Activated T-cell treated with anti-CD3 and anti-CD28 coated beads for 1 hour (primary cell): ENCODE measurements around the gene RAP1A.
"Not testable (repeated sequence)": the region's sequence is repeated elsewhere in the genome, so short reads cannot be mapped to it uniquely, and the experiment has no call there.

Experiments
- DNase-seq: peaks from one replicate; pipeline ENCODE4 v3.0.0-alpha.2; 2020; ENCODE audit warnings: low read depth

RAP1A gene

DNA sequence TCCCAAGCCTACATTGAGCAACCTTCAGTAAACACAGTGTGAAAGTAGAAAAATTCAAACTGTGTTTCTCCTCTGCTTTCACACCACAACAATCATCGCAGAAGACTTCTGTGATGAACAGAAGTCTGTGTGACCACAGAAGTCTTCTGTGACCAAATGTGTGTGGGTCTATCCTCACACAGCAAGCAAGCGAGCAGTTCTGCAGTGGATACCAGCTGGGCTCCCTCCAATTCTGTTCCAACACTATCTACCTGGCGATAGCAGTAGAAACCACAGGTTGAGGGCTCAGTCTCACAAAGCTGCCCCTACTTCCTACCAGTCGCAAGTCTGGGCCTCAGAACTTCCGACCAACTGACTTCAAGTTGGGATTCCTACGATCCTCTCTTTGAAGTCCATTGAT lies 21.0 kb upstream of the RAP1A start:
- no peak for DNase-seq

DNA sequence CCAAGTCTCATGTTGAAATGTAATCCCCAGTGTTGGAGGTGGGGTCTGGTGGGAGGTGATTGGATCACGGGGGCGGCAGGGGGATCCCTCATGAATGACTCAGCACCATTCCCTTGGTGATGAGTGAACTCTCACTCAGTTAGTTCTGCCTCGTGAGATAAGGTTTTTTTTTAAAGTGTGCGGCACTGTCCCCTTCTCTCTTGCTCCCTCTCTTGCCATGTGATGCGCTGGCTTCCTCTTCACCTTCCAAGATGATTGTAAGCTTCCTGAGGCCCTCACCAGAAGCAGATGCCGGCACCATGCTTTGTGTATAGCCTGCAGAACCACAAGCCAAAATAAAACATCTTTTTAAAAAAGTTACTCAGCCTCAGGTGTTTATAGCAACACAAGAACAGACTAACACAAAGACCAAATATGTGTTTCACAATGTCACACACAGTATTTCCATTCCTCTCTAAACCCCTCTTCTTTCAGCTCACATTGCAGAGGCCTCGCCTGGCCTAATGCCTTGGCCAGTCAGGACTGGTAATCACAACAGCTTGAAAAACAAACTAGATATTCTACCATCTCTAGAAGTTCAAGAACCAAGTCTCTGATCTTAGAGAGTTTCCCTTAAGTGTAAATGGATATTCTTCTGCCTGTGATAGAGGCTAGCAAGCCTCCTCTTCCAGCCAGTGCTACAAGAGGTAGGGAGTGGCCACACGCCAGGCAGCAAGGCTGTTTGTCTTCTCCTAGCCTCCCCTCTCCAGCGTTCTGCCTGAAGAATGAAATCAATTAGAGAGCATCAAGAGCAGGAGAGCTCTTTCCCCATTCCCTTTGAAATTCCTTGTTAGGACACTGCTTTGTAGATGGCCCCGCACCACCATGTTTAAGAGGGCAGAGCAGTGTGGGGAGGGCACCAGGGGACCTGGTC lies 19.6 kb upstream of the RAP1A start:
- no peak for DNase-seq

GRCh38 chr1:111600886-111601386 lies 18.7 kb upstream of the RAP1A start:
- DNase-seq = no peak

DNA sequence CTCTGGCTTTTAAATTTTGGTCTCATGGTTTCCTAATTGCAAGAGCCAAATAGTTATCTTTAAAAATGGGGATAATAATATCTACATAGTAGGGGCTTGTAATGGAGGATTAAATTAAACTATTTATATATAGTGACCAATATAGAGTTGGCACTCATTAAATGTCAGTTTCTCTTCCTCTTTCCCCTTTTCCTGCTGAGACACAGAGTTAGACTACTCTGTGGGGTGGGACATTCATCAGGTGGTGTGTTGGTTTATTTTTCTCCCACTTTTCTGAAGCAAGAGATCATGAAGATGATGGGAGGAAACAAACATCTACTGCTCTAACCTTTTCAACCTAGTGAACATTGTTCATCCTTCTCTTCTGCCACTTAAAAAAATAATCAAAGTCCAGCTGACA lies 17.3 kb upstream of the RAP1A start:
- no peak for DNase-seq

DNA sequence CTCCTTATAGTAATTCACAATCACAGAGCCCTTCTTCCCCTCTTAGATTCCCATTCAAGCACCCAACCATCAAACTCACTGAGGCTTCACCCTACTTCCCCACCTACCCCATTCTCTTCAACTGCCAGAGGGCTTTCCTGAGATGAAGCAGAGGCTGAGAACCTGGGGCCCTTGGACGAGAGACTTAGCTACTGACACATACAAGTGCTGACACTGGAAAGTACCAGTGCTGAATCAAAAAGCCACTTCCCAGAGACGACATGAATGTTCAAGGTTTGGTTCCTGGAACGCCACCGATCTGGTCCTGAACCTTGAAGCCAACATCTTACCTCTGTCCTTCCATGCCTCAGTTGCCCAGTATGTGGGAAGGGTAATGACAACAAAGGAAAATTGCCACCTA lies 16.6 kb upstream of the RAP1A start:
- DNase-seq = no peak

- peak; percentile 62 for DNase-seq
Measured at GRCh38 chr1:111603979-111604378, 15.6 kb upstream of the RAP1A start.

DNA sequence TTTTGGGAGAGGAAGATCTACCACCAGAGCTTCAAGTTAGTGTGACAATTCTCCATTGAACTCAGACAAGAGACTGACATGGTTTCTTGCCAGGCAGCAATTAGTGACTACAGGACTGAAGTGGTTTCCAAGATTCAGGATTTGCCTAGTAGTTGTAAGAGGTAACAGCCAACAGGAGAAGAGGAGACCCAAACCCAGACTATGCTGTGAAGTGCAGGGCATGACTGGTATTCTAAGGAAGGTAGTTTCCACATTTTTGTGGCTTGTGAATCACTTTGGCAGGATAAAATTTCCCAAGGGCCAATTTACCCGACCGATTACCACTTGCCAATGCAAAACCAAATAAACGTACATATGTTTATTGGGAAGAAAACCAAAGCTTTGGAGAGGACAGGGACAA lies 14.7 kb upstream of the RAP1A start:
- no peak for DNase-seq

DNA sequence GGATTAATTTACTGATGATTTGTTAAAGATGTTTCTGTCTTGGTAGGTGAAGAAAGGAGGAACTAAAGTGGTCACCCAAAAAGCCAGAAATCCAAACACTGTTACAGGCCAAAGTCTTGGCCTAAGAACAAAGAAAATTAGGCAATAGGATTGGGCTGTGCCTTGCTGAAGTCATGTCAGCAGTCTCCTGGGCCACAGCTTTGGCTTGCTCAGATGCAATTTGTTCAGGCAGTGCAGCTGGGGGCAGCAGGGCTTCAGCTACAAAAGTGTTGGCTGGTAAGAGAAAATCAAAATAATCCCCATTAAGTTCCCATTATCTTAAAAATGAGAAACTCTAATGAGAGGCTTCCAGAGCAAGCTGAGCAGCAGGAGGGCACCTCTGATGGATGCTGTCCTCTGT lies 14.0 kb upstream of the RAP1A start:
- DNase-seq = no peak

DNA sequence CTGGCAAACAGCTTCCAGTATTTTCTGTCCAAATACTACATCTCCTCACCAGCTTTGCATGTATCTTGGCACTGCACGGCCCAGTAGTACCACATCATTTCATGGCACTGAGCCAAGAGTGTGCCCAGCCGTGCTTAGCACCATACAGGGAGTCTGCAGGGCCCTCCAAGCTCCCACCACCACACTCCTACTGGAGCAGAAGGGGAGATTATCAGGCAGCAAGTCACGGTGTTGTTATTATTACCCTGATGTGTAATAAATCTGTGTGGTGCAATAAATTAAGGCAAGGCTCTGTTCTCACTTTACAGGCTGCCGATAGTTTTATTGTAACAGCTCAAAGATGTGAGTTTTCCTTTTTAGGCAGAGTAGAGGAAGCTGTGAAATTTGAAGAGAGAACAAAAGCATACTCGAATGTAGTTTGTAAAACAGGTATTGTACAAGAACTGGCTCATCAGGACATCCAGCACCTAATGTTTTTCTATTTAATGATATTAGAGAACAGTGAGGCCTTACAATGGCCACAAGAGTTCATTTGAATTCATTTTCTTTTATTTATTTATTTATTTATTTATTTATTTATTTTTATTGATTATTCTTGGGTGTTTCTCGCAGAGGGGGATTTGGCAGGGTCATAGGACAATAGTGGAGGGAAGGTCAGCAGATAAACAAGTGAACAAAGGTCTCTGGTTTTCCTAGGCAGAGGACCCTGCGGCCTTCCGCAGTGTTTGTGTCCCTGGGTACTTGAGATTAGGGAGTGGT lies 13.0 kb upstream of the RAP1A start:
- DNase-seq = not testable (repeated sequence)

DNA sequence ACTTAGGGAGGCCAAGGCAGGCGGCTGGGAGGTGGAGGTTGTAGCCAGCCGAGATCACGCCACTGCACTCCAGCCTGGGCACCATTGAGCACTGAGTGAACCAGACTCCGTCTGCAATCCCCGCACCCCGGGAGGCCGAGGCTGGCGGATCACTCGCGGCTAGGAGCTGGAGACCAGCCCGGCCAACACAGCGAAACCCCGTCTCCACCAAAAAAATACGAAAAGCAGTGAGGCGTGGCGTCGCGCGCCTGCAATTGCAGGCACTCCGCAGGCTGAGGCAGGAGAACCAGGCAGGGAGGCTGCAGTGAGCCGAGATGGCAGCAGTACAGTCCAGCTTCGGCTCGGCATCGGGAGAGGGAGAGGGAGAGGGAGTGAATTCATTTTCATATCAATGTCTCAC lies 11.1 kb upstream of the RAP1A start:
- not testable (repeated sequence) for DNase-seq

- DNase-seq = no peak
Measured at GRCh38 chr1:111611986-111612385, 7.6 kb upstream of the RAP1A start.

DNA sequence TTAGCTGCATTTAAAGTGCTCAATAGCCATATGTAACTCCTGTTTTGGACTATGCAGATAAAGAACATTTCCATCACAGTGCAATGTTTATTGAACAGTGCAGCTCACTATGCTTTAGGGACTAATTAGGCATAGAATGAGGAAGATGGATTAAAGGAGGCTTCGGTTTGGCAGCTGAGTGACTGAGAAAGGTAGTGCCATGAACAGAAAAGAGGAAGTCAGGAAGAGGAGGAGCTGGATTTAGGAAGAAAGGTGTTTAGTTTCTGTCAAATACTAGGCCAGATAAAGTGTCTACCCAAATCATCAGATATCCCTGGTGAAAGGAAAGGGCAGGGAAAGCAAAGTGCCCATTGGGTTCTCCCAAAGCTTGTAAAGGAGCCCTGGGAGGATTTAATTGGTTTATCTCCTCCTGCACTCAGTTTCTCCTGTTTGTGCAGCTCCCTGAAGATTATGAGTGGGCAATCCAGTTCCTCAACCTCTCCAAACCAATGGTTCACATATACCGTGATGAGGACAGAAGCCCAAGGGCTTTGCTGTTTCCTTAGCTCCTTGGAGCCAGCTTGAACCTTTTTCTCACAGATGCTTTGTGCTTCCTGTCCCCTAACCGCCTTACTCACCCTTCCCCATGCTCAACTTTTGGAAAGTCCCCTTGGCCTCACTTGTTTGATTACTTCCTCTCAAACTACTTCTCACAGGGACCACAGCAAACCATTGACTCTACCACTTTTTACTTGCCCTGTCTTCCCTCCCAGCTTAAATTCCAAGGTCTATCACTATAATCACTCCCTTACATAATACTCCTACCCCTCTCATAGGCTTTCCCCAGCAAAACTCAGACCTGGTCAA lies 3.5 kb upstream of the RAP1A start:
- no peak for DNase-seq

DNA sequence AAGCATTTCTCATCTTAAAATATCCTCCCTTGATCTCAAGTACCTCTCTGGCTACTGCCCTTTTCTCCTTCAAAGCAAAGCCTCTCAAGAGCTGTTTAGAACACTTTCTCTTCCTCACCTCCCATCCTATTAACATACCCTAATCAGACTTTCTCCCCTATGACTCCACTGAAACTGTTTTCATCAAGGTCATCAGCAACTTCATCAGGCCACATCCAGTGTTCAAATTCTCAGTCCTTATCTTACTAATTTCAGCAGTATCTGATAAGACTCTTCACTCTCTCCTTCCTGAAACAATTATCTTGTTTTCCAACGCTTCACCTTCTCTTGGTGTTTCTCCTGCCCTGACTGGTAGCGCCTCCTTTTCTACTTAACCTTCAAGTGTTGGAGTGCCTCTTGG lies 1.5 kb upstream of the RAP1A start:
- DNase-seq = no peak

DNA sequence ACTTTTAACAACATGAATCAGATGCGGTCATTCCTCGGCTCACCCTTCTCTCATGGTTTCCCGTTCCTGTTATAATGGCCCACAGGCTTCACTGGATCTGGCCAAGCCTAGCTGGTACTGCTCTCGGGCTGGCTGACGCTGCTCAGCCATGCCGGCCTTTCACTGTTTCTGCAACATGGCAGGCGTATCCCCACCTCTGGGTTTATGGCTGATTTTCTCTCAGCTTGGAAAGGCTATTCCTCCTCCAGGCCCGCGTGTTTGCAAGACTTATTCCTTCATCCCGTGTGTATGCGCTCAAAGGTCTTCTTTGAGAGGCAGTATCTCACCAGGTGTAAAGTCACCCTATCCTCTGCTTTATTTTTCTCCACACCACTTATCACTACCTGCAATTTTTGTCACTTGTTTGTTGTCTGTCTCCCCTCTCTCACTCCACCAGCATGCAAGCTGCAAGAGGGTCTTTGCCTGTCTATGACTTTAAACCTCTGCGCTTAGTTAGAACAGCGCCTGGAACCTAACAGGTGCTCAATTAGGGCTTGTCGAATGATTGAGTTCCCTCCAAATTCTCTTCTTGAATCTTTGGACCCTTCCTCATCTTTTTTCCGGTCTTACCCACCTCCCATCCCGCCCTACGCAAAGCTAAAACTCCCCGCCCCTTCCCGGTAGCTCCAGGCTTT lies 491 bp upstream of the RAP1A start:
- no peak for DNase-seq

DNA sequence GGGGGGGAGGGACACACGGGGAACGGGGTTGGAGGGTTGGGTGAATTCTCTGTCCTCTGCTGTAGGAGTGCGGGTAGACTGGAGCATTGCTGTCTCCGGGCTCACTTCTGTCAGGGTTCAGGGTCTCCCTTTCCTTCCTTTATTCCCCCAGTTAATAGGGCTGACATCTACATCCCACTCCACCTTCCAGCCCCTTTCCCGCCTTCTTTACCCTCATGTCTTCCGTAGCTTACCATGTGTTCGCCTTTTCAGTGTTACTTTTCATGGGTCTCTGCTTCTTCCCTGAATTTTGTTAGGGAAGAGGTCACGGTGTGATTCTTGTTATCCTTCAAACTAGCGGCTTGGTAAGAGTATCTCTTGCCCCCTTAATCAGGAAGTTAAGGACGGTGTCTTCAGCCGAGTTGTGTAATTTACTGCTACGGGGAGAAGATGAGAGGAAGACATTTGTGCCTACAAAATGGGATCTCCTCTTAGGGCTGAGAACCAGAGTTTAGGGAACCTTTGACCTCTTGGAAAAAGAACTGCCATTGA lies 917 bp downstream of the RAP1A start:
- DNase-seq = no peak

GRCh38 chr1:111621050-111621449 lies 1.5 kb downstream of the RAP1A start:
- DNase-seq = no peak

- DNase-seq = no peak
Measured at GRCh38 chr1:111622166-111622565, 2.6 kb downstream of the RAP1A start.

- DNase-seq = no peak
Measured at GRCh38 chr1:111624382-111624781, 4.8 kb downstream of the RAP1A start.

DNA sequence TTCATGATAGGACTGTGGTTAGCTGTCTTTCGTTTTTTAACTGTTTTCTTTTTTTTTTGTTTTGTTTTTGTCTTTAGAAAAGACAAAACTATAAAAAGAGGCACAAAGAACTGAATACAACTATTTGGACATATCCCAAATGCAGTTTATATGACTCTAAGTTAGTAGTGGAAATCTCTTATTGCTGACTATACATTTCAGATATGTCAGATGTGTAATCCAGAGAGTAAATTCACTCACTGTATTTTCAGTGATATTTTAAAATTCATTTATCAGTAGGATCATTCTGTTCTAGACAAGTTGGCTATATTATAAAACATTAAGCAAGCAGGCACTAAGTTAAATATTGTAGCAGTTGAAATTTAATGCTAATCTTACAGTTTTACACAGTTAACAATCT lies 5.7 kb downstream of the RAP1A start:
- DNase-seq = no peak

GRCh38 chr1:111628153-111628552 lies 8.6 kb downstream of the RAP1A start:
- DNase-seq = no peak

DNA sequence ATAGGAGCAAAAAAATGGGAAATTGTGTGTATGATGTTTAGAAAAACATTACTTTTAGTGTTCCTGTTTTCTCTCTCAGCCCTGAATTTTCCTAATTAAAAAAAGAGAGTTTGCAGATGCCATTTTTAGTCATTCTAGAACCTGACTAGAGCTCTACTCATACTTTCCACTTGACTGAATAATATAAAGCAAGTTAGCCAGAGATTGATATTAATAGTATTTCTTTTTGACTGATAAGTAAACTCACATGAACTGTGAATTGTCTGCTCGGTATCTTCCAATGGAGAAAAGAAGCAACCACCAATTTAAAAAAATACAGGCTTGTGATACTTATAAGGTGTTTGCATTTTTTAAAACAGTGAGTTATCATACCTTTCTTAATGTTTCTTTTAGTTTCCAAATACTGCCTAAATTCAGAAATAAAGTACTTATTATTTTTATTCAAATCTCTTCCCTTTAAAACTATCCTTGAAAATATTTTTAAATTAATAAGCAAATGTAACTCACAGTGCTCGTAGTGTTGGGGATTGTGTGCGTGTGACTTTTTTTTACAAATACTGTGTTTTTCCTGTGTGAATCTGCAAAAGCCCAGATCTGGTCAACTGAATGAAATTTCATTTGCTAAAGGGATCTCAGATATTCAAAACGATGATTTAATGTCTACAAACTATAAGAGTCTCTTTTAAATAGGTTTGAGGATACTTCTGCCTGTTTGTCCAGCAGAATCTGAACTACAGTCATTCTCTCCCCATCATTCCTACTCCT lies 9.8 kb downstream of the RAP1A start:
- DNase-seq = no peak
